DMS53 treated with DMSO at 0.1 percent for 48 hours (cell line): ENCODE results near the gene GJA8.
A peak's percentile ranks its signal among the peaks of the same experiment; 100 is the strongest.
"Not testable (repeated sequence)": the region's sequence is repeated elsewhere in the genome, so short reads cannot be mapped to it uniquely, and the experiment has no call there.

ENCODE experiments used
- DNase-seq: peaks from one replicate; lab custom pipeline; 2025; ENCODE audit not compliant: unreplicated experiment; lab: John Stamatoyannopoulos, UW

GJA8 gene

DNA sequence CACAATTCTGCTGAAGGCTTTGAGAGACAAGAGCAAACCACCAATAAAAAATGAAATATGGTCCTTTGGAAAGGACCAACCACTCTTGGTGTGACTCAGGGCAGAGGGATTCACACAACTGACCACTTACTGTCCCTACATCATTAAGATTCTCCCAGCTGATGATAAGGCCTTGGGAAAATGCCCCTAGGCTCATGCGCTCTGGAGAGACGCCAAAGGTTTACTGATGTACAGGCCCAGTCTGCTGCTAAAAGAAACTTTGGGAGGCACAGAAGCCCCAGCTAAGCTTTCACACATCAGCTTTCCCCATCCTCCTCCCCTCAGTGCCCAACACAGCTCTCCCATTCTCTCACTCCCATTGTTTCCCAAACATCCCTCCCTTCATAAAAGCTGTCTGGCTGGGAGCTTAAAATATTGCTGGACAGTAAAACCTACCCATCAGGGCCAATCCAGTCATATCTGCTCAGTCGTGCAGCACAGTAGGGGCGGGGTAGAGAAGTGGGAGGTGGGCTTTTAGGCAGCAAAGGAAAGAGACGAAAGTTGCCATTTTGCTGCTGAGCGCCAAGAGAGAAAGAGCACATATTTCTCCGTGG, at the start of gene GJA8:
Gene GJA8 (plus strand): TSS at position 543 of the 593 bp plus-strand sequence. CDS start 5,161 bp downstream, outside the sequence.
- no peak for DNase-seq

DNA sequence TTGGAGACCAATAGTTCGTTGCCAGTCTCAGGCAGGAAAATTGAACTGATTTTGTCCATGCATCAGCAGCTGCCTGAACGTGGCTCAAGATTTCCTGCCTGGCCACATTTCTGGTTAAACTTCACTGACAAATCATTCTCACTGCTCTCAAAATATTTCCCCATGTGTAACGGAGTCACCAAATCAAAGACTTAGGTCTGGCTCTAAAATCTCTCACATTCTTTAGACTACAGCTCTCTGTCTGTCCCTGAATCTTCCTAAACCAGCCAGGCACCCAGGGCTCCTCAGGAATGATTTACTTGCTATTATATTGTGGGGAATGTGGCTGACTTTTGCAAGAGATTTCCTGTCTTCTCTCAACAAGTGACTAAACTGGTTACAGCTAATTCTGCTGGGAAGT, 49.2 kb upstream of the GJA8 start:
- no peak for DNase-seq

DNA sequence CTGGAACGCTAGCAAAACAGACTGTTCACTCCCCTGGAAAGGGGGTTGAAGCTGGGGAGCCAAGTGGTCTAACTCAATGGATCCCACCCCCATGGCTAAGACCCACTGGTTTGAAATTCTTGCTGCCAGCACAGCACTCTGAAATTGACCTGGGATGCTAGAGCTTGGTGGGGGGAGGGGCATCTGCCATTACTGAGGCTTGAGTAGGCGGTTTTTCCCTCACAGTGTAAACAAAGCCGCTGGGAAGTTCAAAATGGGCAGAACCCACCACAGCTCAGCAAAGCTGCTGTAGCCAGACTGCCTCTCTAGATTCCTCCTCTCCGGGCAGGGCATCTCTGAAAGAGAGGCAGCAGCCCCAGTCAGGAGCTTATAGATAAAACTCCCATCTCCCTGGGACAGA, 47.6 kb upstream of the GJA8 start:
- not testable (repeated sequence) for DNase-seq

DNA sequence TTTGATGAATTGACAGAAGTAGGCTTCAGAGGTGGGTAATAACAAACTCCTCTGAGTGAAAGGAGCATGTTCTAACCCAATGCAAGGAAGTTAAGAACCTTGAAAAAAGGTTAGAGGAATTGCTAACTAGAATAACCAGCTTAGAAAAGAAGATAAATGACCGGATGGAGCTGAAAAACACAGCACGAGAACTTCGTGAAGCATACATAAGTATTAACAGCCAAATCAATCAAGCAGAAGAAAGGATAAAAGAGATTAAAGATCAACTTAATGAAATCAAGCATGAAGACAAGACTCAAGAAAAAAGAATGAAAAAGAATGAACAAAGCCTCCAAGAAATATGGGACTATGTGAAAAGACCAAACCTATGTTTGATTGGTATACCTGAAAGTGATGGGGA, 46.6 kb upstream of the GJA8 start:
- DNase-seq = not testable (repeated sequence)

DNA sequence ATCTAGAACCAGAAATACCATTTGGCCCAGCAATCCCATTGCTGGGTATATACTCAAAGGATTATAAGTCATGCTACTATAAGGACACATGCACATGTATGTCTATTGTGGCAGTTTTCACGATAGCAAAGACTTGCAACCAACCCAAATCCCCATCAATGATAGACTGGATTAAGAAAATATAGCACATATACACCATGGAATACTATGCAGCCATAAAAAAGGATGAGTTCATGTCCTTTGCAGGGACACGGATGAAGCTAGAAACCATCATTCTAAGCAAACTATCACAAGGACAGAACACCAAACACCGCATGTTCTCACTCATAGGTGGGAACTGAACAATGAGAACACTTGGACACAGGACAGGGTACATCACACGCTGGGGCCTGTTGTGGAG, 35.4 kb upstream of the GJA8 start:
- DNase-seq = not testable (repeated sequence)

DNA sequence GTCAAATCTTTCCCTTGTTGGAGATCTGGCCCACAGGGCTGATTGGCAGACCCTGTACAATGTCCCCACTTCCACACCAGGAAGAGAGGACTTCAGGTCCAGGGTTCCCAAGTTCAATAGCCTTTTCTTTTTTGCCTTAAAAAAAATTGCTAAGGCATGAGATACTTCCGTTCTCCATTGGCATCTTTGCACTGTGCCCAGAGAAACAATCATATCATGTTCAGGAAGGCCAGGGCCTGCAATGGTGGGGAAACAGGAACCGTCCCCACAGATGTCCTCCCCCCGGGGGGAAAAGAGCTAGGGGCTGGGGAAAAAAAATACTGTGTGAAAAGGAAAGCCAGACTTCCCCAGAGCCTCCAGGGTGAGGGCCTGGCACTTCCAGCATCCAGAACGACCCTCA, 24.6 kb upstream of the GJA8 start:
- DNase-seq = no peak

DNA sequence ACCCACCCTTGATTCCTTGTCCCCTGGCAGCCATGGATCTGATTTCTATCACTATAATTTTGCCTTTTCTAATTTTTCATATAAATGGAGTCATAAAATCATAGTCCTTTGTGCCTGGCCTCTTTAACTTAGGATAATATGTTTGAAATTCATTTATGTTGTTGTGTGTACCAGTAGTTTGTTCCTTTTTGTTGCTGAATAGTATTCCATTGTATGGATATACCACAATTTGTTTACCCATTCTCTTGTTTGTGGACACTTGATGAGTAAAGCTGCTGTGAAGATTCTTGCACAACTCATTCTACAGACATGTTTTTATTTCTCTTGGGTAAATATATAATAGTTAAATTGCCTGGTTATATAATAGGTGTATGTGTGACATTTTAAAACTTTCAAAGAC, 22.7 kb upstream of the GJA8 start:
- DNase-seq = no peak

DNA sequence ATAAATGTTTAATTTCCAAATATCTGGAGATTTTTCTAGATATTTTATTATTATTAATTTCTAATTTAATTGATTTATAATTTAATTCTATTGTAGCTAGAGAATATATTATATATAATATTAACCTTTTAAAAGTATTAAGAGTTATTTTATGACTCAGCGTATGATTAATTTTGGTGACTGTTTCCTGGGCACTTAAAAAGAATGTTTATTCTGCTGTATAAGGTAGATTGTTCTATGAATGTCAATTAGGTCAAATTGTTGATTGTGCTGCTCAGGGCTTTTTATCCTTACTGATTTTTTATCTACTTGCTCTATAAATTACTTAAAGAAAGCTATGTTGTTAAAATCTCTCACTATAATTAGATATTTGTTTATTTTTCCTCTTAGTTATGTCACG, 20.1 kb upstream of the GJA8 start:
- no peak for DNase-seq

DNA sequence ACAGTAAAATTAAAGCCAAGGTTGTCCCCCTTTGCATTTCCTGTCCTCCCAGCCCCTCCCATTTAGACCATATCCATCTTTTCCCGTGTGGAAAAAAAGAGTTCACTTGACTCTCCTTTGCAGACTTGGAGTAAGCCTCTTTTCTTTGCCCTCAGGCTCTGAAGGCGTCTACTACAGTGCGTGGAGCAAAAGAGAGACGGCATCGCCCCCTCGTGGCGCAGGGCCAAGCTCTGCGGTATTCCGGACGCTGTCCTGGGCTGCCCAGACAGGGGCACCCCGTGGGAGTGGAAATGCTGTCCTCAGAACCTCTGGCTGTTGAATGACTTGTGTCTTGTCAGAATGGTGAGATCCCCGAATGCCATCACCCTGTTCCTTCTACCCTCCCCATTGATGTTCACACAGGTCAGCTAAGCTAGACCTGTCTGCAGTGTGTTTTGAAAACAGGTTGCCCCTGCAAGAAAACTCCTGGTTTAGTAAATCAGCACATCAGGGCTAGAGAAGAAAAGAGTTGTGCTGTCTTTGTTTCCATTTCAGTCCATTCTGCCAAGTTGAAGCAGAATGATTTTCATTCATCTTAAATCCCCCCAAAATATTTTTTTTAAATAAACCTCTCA, 12.3 kb upstream of the GJA8 start:
- DNase-seq = peak; percentile 74

DNA sequence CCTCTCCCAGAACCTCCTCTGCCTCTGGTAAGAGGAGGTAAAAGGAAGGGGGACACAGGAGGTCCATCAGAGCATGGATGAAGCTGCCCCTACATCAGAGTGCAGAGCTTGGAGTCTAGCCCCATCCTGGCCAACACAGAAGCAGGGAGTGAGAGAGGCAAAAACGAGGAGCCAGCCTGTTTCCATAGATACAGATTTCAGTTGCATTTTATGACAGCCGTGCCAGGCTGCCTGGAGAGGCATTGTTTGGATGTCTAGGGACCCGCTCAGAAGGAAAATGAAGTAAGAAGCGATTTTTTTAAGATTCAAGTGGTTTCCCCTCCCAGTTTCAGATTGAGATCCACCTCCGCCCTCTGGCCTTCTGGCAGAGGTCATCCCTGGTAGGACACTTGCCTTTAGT, 11.5 kb upstream of the GJA8 start:
- no peak for DNase-seq

DNA sequence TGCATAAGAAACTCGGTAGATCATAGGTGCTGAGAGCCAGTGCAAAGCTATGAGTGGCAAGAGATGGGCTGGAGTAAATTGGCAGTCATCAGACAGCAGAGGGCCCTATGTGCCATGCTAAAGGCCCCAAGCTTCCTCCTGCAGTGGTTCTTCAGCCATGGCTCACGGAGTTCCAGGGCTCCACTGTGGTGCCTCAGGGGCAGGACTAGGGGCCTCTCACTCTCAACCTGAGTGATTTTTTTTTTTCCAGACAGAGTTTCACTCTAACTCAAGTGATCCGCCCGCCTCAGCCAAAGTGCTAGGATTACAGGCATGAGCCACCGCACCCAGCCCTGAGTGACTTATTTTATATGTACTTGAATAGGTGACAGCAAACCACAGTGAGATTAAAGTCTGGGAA, 10.4 kb upstream of the GJA8 start:
- peak; percentile 21 for DNase-seq

DNA sequence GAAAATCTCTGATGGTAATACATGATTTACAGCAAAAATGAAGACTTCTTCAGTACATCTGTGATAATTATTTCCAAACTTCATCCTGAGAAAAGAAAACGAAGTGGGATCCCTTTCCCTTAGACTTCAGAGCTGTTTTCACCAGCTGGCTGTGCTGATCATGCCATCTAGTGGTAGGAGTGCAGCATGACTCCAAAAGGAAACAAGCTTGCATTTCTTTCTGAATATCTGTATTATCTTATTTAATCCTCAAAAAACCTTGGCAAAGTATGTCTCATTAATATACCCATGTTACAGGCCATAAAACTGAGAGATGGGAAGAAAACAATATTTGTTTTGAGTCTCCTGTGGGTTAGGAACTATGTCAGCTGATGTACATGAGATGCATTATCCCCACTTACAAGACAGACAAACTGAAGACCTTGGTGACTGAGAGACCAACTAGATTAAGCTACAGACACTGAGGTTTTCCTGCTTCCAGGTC, 9.8 kb upstream of the GJA8 start:
- peak; percentile 61 for DNase-seq

DNA sequence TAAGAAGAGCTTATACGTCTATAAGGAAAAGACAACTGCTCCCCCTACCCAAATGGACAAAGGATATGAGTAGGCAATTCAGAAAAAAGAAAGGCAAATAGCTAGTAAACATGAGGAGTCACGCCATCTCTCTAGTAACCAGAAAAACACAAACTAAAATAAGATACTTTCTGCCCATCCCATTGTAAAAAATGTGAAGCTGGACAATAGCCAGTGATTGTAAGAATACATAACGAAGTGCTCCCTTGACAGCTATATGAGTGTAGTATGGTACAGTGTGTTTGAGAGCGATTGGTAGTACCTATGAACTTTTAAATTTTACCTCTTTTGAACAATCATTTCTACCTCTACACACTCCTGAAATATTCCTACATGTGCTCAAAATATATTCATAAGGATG, 7.5 kb upstream of the GJA8 start:
- DNase-seq = no peak

DNA sequence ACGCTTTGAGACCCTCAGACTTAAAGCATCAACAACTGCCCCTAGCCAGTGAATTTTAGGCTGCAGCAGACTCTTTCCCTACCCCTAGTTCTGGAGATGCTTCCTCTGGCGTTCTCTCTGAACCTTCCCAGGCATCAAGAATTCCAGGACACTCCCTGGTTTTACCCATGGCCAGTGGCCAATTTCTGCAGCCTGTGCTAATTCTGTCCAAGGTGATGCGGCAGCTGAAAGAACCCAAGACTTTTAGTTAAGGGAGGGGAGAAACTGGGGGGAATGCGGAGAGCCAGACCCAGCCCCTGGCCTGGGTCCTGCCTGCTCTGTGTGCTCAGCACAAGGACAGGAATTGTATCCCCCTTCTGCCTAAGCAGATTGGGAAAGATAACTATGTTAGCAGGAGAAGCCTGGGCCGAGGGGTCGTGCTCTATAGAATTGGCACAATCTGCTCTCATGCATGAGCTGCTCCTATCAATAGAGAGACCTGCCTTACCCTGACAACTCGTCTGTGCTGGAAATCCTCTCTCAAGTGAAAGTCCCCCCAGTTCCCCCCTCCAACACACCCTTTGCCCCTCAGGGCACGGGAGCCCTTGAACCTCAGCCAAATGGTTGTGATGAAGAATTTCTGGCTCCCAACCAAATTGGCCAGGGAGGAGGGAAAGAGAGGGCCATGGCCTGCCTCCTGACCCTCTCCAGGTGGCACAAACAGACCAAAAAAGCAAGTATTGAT, 5.4 kb upstream of the GJA8 start:
- DNase-seq = no peak

DNA sequence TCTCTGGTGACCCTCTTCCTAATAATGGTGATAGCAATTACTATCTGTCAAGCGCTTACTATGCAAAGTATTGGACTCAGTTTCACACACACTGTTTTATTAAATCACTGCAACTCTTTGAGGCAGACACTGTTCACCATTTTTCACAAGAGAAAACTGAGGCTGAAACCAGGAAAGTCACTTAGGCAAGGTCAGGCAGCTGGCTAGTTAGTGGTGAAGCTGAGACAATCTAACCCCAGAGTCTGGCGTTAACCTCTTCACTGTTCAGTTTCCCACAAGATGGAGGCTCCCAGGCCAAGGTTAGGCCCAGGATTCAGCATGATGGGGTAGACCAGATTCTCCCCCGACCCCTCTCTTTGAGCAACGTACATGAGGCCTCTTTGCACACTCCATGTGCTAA, 4.8 kb upstream of the GJA8 start:
- no peak for DNase-seq

DNA sequence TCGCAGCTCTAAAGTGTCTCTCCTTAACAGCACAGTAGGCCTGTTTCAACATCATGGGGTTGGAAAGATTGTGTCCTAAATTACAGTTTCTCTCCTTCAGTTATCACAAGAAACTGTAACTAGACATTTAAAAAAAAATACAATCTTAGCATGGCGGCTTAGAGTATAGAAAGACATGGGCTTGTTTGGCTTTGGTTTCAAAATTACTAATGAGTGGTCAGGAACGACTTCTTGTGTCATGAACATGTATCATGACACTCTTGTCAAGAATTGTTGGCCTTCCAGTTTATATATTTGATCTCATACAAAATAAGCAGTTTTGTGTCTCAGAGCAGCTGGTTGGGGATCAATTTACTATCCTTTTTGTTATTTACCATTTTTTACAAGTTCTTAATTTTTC, 2.1 kb downstream of the GJA8 start:
- no peak for DNase-seq

DNA sequence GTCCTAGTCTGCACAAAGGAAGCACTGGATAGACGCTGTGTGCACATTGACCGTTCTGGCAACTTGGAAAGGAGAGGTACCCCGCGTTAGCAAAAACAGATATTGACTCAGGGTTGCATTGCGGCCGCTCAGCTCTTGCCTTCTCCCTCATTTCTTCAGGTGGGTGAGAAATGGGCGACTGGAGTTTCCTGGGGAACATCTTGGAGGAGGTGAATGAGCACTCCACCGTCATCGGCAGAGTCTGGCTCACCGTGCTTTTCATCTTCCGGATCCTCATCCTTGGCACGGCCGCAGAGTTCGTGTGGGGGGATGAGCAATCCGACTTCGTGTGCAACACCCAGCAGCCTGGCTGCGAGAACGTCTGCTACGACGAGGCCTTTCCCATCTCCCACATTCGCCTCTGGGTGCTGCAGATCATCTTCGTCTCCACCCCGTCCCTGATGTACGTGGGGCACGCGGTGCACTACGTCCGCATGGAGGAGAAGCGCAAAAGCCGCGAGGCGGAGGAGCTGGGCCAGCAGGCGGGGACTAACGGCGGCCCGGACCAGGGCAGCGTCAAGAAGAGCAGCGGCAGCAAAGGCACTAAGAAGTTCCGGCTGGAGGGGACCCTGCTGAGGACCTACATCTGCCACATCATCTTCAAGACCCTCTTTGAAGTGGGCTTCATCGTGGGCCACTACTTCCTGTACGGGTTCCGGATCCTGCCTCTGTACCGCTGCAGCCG, 5.4 kb downstream of the GJA8 start:
- no peak for DNase-seq

DNA sequence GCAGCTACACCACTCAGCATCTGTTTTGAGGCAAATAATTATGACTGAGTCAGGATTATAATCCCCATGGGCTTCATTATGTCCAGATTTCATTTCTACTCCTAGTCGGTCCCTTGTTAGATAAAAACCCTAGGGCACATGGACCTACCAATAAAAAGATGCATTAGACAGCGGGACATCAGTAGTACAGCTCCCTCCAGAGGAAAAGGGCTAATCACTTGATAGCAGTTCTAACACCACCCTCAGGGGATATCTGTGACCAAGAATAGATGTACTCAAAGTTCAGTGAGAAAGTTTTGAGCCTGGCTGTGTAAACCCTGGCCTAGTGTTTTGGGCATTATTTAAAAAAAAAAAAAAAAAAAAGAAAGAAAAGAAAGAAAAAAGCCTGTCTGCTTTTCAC, 10.0 kb downstream of the GJA8 start:
- DNase-seq = no peak

DNA sequence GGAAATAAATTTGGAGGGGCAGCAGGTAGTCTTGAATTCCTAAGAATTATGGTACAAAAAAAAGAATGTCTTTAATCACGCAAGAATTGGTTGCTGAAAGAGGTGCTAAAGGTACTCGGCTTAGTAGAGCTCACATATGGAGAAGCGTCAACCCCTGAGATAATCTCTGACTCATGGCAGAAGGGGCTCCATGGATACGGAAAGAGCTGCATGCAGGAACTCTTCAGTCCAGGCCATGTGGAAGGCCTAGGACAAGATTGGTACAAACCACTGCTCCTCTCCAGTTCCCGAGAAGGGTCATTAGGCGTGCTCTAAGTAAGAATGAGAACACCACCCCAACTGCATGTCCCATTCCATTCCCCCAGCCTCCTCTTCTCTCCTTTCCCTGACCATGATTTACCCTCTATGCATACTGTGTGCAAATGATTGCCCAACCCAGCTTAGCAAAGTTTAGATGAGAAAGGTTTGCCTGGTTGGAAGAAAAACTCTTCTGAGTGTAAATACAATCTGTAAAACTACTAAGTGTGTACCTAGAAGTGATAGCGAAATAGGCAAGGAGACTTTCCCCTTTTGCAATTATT, 10.9 kb downstream of the GJA8 start:
- DNase-seq = no peak

DNA sequence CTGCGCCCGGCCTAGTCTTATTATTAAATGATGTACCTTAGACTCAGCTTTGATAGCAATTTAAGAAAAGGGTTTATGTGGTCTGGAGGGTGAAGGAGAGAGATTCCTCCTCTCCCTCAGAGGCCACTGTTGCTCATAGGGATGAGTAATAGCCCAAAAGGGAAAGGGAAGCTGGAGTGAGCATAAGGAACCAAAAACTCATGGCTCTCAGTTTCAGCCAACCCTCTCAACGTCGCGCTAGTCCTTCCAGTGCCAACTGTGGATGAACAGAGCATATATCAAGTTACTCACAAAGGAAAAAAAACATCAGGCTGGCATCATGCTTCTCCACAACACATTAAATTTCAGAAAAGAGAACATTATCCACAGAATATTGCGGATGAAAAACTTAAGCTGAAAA, 17.3 kb downstream of the GJA8 start:
- DNase-seq = no peak

DNA sequence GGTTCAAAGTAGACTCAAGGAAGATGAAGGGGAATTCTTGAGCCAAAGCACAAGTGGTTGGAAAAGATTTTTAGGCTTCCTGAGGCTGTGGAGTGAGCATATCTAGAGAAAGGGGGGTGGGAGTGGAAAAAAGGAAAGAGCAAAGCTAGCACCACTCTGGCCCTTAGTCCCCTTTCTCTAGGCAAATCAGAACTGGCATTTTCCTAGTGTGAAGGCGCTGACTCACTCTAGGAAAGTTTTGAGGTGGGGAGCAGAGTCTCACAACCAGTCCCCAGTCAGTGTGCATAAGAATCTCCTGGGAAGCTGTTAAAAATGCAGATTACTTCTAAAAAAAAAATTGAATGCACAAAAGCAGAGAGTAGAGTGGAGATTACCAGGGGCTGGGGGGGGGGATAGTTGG, 22.2 kb downstream of the GJA8 start:
- DNase-seq = no peak
